Measurements from ENCODE around the gene ISG20.
A peak's percentile ranks its signal among the peaks of the same experiment; 100 is the strongest.
"Not testable (repeated sequence)": the region's sequence is repeated elsewhere in the genome, so short reads cannot be mapped to it uniquely, and the experiment has no call there.

ISG20 gene

DNA sequence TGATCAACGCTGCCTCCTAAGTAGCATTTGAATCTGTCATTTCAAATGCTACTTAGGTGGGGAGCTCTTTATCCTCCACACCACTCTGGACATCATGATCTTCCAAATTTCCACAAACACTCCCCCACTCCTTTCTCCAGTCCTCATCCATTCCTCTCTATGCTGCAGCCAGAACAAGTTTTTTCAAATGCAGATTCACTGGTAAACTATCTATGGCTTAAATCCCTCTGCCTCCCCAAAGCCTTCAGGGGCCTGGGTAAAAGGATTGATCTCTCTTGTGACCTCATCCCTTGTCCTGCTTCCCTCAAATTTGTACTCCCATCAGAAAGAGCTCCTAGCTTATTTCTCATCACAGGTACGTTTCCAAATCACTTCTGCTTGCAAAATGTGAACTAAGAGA lies 19.0 kb upstream of the ISG20 start:
- DNase-seq = no peak

DNA sequence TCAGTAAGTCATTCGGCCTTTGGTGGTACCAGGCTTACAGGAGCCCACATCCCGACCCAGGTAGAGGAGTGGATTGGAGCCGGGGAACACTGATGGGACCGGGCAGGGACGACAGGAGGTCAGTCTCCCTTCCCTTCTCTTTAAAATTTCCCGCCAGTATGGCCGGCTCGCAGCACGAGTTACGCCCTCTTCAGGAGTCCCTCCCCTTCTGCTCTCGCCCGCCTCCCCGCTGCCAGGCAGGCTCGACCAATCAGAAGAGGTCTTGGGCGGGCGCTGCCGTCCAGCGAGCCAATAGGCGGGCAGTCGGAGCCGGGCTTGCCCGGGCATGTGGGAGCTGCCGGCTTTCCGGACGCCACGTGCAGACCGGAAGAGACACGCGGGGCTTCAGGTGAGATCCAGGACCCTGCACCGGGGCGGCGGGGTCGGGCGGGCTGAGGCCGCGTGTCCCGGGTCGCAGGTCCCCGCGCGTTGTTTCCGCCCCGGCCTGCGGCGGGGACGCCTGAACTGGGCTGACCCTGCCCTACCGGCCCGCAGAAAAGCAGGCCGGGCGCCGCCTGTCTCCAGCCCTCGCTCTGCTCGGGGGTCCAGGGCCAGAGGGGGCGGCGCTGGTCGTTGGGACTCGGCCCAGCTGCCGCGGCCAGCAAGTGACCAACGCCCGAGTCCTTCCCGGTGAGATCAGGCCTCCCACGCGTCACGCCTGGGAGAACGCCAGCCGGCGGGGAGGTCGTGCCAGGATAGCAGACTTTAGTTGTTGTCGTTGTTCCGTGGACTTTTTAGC lies 17.6 kb upstream of the ISG20 start, which contains the start of gene AEN:
Gene AEN (plus strand): TSS at position 346 of the 778 bp plus-strand sequence. CDS start 4,870 bp downstream, outside the sequence.
- DNase-seq = peak; percentile 91 to 92

DNA sequence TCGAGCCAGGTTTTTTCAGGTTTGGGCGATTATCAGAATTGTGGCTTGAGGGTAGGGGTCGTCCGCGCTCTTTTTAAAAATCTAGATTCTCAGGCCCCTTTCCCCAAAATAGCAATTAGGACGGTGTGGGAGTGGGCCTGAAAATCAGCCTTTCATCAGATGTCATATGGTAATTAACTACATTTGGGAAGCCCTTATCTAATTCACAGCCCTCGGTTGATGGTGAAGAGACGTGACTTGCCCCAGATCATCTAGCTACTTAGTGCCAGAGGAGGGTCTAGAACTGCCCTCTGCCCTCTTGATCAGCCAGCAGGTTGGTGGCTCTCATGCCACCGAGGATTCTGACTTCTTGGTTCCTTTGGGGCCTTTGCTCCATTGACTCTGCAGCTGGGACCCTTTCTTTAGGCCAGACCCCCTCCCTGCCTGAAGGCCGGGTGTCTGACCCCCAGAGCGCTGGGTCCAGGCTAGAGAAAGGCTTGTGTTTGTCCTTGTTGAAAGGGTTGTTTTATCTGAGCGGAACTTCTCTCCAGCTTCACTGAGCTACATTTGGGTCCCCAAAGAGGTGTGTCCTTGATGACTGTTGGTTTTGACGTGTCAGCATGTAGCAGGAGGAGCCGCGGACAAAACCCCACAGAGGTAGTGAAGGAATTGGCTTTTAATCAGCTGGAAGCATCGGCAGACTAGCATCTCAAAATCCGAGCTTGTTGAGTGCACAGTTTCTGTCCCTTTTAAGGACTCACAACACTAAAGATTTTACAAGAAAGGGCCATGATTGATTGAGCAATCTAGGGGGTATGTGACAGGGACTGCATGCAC lies 16.8 kb upstream of the ISG20 start:
- DNase-seq = no peak

DNA sequence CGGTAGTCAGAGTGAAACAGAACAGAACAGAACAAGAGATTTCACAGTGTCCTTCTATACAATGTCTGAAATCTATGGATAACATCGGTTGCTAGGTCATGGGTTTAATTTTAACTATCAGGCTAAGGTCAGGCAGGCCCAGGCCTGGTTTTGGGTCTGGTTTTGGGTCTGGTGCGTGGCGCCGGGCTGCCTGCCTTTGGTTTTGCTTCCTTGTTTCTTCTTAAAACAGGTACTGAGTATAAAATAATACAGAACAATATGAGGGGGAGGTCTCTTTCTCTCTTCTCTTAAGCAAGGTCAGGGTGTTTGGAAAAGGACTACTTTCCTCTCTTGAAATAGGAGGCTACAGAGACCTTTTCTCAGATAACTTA lies 16.2 kb upstream of the ISG20 start:
- DNase-seq = no peak

DNA sequence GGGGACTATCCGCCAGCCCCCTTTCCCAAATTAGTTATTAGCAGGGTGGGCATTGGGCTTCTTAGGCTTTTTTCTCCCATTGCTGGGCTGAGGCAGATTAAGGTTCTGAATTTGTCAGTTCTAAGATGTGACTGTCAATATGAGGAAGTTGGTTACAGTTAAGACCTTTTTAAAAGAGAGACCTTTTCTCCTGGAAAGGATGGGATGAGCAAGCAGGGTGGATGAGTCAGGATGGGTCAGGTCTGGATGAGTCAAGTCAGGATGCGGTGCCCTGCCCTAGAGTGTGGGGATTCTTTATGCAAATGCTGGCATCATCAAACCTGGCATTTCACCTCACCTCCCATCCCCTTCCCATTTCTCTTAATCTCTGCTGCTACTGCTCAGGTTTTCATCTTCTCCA lies 15.8 kb upstream of the ISG20 start:
- no peak for DNase-seq

DNA sequence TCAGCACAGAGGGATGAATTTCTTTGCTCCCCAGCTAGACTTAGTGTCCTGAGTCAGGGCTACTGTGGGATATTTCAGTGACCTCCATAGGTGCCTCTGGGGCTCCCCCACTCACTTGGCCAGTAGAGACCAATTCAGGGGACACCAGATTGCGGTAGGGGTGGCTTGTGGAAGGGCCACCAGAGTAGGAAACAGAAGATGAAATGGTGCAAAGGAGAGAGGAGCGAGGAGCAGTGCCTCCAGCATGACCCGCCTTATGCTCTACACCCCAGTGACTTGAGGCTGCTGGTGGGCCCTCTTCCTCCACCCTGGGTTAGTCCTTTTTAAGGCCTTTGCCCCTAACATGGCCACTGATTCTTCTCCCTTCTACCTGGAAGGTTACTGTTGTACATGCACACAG lies 15.2 kb upstream of the ISG20 start:
- DNase-seq = no peak

DNA sequence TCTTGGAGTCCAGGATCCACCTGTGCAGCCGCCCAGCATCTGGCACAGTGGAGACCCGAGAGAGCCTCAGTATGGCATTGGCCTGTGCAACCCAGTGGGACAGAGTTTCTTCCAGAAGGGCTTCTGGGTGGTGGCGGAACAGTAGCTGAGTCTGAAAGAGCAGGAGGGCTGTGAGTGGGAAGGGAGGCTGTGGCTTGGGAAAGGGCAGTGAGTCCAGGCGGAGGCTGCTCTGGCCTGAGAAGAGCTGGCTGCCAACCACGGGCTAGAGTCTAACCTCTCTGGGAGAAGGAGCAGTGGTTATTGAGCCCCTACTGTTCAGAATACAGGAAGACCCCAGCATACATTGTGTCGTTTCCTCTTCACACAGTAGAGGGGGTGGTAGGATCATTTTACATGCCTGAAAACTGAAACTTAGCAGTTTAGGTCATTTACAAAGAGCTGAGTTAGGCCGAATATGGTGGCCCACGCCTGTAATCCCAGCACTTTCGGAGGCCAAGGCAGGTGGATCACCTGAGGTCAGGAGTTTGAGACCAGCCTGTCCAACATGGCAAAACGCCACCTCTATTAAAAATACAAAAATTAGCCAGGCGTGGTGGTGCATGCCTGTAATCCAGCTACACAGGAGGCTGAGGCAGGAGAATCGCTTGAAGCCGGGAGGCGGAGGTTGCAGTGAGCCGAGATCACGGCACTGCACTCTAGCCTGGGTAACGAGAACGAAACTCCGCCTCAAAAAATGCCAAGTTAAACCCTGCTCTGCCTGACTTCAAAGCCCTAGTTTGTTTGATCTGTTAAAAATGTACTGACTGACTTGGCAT lies 14.5 kb upstream of the ISG20 start:
- no peak for DNase-seq

DNA sequence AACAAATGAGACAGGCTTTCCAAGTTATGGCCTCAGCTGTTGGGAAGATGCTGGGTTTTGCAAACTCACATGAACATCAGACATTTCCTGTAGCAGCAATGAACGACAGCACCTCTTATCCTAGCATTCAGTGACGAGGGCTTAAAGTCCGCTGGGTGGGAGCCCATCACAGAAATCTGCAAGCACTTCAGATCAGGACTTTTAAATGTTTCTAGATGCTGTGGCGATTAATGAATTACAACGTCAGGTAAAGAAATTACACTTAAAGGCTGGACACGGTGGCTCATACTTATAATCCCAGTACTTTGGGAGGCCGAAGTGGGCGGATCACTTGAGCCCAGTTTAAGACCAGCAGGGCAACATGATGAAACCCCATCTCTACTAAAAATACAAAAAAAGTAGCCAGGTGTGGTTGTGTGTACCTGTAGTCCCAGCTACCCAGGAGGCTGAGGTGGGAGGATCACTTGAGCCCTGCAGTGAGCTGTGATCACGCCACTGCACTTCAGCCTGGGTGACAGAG lies 13.8 kb upstream of the ISG20 start:
- DNase-seq = no peak

DNA sequence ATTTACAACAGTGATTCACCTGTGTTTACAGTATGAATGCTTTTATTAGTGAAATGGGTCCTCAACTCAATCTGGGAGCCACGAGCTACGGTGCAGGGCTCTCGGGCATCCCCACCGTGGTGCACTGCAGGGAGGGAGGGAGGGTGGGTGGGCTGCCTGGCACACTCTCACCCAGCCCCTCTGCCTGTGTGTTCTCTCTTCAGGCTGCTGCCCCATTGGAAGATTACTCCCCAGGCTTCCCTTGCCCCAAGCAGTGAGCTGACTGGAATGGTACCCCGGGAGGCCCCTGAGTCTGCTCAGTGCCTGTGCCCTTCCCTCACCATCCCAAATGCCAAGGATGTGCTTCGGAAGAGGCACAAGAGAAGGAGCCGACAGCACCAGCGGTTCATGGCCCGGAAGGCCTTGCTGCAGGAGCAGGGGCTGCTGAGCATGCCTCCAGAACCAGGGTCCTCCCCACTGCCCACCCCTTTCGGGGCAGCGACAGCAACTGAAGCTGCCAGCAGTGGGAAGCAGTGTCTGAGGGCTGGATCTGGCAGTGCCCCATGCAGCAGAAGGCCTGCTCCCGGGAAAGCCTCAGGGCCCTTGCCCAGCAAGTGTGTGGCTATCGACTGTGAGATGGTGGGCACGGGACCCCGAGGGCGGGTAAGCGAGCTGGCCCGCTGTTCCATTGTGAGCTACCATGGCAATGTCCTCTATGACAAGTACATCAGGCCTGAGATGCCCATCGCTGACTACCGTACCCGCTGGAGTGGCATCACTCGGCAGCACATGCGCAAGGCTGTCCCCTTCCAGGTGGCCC lies 12.7 kb upstream of the ISG20 start:
- DNase-seq = no peak

DNA sequence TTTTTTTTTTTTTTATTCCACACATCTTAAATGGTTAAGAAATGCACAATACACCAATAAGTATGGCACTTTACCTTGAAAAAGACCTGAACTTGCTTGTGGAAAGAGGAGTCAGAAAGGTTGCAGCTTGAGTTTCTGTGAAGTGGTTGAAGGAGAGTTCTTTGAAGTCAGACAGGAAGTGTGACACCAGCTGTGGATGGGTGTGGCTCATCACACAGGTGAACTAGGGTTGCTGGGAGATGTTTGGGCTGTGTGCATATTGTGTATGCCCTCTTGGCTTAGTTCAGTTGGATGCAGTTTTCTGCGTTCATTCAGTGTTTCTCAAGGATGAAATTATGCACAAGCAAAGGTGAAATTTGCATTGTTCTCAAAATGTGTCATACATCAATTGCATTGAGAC lies 11.4 kb upstream of the ISG20 start:
- no peak for DNase-seq

DNA sequence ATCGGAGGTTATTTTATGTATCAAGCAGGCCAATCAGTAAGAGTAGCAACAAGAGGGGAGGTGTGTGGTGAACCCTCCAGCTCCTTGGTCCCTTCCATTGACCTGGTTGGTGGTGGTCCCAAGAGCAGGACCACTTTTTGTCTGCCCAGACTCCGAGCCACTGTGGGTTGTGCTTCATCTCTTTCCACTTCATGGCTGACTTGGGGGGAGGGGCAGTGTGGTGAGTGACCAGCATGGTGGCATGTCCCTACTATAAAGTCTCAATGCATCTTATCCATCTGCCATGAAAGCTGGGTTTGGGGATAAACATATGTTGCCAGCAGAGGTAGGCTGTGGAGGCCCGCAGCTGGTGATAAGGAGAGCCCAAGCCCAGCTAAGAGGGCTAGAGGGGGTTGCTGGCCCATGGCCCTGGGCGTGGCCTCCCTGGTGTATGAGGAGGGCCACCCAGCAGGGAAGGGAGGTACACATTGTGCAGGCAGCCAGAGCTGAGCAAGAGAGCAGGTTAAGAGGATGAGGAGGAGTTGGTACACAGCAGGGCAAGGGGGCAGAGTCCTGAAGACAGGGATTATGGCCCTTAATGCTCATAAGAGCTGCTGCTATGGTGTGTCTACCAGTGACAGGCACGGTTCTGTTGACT lies 10.7 kb upstream of the ISG20 start:
- no peak for DNase-seq

DNA sequence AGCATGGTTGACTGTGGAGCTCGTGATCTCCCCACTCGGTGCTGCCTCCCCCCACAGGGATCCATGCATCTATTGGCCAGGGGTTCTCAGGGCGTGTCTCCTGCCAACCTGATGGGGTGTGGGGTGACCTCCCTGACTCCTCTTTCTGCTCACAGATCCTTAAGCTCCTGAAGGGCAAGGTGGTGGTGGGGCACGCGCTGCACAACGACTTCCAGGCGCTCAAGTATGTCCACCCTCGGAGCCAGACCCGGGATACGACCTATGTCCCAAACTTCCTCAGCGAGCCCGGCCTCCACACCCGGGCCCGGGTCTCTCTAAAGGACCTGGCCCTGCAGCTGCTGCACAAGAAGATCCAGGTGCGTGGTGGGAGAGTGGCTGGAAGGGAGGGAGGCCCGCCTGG lies 9.7 kb upstream of the ISG20 start:
- no peak for DNase-seq

DNA sequence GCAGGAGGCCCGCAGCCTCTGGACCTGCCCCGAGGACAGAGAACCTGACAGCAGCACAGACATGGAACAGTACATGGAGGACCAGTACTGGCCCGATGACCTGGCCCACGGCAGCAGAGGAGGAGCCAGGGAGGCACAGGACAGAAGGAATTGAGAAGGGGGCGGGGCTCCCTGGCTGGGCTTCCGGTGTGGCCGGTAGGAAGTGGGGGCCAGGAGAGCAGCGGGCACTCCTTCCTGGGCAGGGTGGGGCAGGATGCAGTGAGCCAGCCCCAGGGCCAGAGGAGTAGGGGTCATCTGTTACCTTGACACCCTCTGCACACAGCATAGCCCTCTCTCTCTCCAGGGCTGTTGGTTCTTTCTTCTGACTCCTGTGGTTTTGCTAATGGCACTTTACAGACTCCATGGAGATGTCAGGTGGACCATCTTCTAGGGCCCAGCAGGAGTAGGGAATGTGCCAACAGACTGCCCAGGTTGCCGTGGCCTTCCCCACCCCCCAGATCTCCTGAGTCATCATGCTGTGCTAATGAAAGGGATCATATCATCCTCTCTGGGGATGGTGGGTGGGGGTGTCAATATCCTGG lies 8.6 kb upstream of the ISG20 start:
- DNase-seq = no peak

DNA sequence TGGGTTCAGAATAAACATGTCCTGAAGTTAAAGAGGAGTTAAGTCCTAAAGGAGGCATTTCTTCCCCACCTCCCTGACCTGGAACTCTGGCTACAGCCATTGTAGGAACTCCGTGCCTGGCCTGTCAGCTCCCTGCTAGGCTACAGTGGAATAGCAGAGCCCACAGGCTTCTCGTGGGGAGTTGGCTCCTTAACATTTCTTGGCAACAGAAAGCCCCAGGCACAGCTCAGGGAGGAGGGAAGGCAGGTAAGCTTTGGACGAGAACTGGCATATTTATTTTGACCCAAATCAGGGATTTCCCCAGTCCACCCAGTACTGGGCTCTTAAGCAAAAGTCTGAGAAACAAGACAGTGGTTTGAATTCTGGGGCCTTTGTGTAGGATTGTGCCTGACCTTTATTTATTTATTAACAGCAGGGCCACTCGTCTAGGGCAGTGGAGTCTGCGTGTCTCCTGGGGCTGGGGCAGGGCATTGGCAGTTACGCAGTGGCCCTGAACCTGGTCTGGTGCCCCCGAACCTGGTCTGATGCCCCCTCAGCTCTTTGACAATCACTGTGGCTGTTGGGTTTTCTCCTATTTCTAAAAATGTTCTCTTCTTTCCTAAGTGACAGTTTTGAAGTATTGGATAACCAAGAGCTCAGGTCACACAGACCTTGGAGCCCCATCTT lies 7.9 kb upstream of the ISG20 start:
- DNase-seq = no peak

DNA sequence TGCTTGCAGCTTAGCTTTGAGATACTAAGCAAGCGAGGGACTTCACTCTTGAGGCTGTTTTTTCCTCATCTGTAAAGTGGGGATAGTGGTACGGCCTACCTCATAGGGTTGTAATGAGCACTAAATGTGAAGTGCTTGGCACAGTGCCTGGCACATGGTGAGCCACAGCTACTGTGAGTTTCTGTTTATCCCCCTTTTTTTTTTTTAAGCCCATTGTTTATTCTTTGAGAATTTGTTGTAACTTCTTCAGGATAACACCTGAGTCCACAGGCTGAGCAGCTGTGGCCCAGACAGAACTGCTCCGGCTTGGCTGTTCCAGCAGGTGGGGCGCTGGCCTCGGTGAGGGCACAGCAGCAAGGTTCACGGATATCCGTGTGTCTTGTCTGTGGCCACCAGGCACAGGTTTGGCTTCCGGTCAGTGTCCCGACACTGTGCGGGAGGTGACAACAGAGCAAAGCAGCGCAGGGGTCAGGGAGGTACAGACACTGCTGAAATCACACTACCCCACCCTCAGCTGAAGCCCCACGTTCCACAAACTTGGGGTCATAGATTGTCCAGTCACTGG lies 7.3 kb upstream of the ISG20 start:
- no peak for DNase-seq

DNA sequence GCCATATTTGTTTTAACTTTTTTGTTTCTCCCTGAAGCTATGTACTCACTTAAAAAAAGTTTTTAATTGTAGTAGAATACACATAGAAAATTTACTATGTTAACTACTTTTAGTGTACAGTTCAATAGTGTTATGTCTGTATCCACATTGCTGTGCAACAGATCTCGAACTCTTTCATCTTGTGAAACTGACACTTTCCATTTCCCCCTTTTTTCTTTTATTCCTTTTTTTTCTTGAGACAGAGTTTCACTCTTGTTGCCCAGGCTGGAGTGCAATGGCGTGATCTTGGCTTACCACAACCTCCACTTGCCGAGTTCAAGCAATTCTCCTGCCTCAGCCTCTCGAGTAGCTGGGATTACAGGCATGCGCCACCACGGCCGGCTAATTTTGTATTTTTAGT lies 6.0 kb upstream of the ISG20 start:
- not testable (repeated sequence) for DNase-seq

DNA sequence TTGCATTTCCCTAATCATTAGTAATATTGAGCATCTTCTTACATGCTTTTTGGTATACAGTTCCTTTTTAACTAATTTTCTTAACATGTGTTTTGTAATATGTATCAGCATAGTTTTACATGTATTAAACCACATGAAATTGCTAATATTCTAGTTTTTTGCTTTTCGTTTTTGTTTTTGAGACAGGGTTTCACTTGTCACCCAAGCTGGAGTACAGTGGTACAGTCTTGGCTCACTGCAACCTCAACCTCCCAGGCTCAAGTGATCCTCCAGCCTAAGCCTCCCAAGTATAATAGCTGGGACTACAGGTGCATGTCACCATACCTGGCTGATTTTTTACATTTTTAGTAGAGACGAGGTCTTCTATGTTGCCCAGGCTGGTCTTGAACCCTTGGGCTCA lies 4.4 kb upstream of the ISG20 start:
- no peak for DNase-seq

DNA sequence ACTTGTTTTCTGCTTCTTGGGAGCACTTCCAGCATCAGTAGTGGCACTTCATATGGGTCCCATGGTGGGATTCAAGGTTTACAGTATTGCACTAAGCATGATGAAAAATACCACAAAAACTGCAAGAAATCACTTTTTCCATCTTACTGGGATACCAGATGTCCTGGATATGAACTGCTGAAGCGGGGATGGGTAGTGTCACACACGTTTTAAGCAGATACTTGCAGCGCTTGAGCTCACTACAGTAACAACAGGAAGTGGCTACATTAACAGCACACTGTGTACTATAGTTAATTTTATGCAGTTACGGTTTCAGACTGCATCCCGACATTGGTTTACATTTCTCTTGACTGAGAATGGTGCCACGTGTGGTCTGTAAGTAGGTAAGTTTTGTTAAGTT lies 3.5 kb upstream of the ISG20 start:
- no peak for DNase-seq

DNA sequence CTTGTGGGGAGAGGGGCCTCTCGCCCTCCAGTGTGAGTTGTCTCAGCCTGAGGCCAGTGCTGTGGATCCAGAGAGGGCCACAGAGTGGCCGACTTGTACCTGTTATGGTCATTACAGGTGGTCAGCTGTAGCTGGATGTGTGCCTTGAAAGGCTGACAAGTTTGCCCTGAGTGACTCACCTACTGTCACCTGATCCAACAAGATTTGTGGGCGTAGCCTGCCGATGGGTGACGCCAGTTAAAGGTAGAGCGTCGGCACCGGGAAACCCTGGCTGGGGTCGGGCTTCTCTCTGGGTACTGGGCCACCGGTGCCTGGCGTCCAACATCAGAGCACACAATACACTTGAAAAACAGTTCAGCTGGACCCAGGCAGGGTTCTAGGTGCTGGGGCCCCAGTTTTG lies 2.8 kb upstream of the ISG20 start:
- DNase-seq = no peak

DNA sequence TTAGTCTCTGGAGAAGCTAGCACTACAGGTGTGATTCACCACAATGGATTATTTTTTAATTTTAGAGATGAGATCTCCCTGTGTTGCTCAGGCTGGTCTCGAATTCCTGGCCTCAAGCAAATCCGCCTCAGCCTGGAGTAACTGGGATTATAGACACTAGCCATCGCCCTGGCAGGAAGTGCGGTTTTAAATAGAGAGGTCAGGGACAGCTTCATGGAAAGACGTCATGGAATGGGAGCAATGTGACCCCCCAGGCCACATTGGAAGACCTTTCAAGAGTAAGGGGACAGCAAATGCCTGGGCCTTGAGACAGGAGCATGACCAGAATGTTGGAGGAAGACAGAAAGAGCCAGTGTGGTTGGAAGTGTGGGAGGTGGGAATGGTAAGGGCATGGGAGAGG lies 2.2 kb upstream of the ISG20 start:
- DNase-seq = no peak

DNA sequence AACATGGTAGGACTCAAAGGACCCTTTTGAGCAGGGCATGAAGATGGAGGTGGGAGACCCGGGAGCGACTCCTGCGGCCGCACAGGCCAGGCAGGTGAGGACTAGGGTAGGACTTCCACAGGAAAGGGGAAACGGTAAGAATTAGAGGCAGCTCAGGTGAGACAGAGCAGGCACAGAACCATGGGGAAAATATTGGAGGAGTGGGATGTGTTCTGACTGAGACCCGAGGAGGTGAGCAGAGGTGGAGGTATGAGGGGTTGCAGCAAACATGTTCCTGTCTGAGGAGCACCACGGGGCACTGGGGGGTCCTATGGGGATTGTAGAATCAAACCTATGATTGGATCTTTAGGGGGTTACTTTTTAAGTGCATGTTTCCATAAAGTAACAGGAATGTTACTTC lies 1.4 kb upstream of the ISG20 start:
- no peak for DNase-seq

All from hippocampal formation (tissue), 2 donors.